ENCODE data around the gene TMEM9. TPM values are rescaled to one million over a fixed set of nuclear protein-coding genes. Genes with fewer than 3 reads are reported as not detected.
A peak's percentile ranks its signal among the peaks of the same experiment; 100 is the strongest.

Gene TMEM9
- total and polyA plus RNA-seq, 9 of the 15 experiments (the other 6 are each of a cell fraction or from before 2014, with no cell fraction given), result 30.4 to 107 (median 67.6) TPM

- no peaks in the 10 kb centered on the region for H4K20me1 ChIP-seq (replicated peaks; ENCODE audit: control insufficient read depth, insufficient read depth, low read length)
- no peak overlapping the region for H2AFZ ChIP-seq (ENCODE audit: low read depth, low read length)
- H3K79me2 ChIP-seq (ENCODE audit: control insufficient read depth, insufficient read depth, low read length), result no peaks in the 10 kb centered on the region
- ChIA-PET CTCF (ENCODE audit: low intra/inter-chr PET ratio) (interaction anchor here (1.7 kb wide), 1 partner anchor 37 kb away, joined by 22 read pairs; no protein-coding TSS in a partner anchor), POLR2A (interaction anchor here (0.5 to 1.2 kb wide), 4 partner anchors 11 to 116 kb away, joined by 3 to 4 read pairs (median 4); no protein-coding TSS in a partner anchor)
- in situ Hi-C loops (cut with MboI), result no loop called here
- FAIRE-seq (no peak), ATAC-seq (peak; percentile 10; the same call in 2 of the 3 replicates), DNase-seq (ENCODE audit: extremely low read depth in 1 of 4, low spot score in 3 of 4) (no peak)
- no peaks in the 10 kb centered on the region for H3K36me3 ChIP-seq (ENCODE audit: control insufficient read depth, insufficient read depth, low read length)
- intact Hi-C loops (cut with micrococcal nuclease), result loop anchor here (1.0 to 10.0 kb wide), 2 partner anchors 36 to 101 kb away; no protein-coding TSS in a partner anchor
- H3K27me3 ChIP-seq (ENCODE audit: control insufficient read depth in 2 of 2, insufficient read depth in 2 of 2, low read length in 2 of 2), result peaks cover 42 to 80% of the 10 kb centered on the region in 2 experiments
- H3K9me3 ChIP-seq (replicated peaks; ENCODE audit: control insufficient read depth, insufficient read depth, low read depth, low read length), result no peaks in the 10 kb centered on the region
- TF ChIP-seq CREB1 (IDR thresholded peaks at IDR 0.05) (no peak), CREB1 (CRISPR knock-in tag; IDR thresholded peaks at IDR 0.05) (no peak), ARNT (IDR thresholded peaks at IDR 0.05) (no peak), CBX2 (IDR thresholded peaks at IDR 0.05; ENCODE audit: insufficient read depth, low read length, poor library complexity, severe bottlenecking) (no peak), ETS2 (tag; IDR thresholded peaks at IDR 0.05; ENCODE audit: borderline replicate concordance, poor library complexity, severe bottlenecking) (no peak), MAX (CRISPR knock-in tag; IDR thresholded peaks at IDR 0.05) (no peak), ZNF239 (CRISPR knock-in tag; IDR thresholded peaks at IDR 0.05) (no peak), SIN3B (IDR thresholded peaks at IDR 0.05; ENCODE audit: low read depth) (no peak), ZBTB5 (IDR thresholded peaks at IDR 0.05) (no peak), ARID3A (IDR thresholded peaks at IDR 0.05; ENCODE audit: borderline replicate concordance, low read depth, low read length) (no peak), GABPA (tag; conservative IDR thresholded peaks at IDR 0.05; ENCODE audit: low read depth) (no peak), SETDB1 (IDR thresholded peaks at IDR 0.05; ENCODE audit: low read length) (no peak), ZMIZ1 (IDR thresholded peaks at IDR 0.05; ENCODE audit: low read depth in 2 of 2, low read length in 2 of 2) (no peak)
- H3K9me1 ChIP-seq (ENCODE audit: control insufficient read depth, insufficient read depth, low read length), result peaks cover 3% of the 10 kb centered on the region
- H3K4me3 ChIP-seq, result no peak overlapping the region
- H3K4me1 ChIP-seq (replicated peaks in 1 of 2; ENCODE audit: control insufficient read depth in 2 of 2, insufficient read depth in 2 of 2, low read length in 2 of 2), result peaks cover 0 to 4% of the 10 kb centered on the region in 2 experiments; a peak in 1 of 5 replicates
- H3K27ac ChIP-seq (ENCODE audit: extremely low read depth, low read depth, low read length), result no peak overlapping the region
- 9% methylated on average over 5 of the region's 5 CpGs for WGBS (ENCODE audit: insufficient coverage, low coverage, missing lambda C conversion rate)
- no TSS peak for BruUV-seq (replicated peaks)
- H3K9ac ChIP-seq (ENCODE audit: insufficient read depth in 1 of 2, low read depth in 2 of 2, low read length in 2 of 2), result peak overlapping the region in 1 of 2 experiments; percentile 32; a peak in 1 of 4 replicates
- no peak overlapping the region for H3K4me2 ChIP-seq (ENCODE audit: insufficient read depth, low read length)
Measured at GRCh38 chr1:201185527-201186128, 31.4 kb upstream of the TMEM9 start.

Data from K562 (cell line).